Esophagus squamous epithelium (tissue), 4 donors: ENCODE data around the gene ZNF346.

Experiments used
- POLR2A ChIP-seq, 4 donors: fragments of 450-650 bp; IDR thresholded peaks; one replicate each; pipeline ENCODE4 v1.6.1; 2017; ENCODE audit warnings: antibody characterized with exemption in 4 of 4, mild to moderate bottlenecking in 4 of 4, moderate library complexity in 3 of 4
- TF ChIP-seq, protein P1 (sequence below), 6 experiments: fragments of 450-650 bp in 4 of 6; fragments of 200-600 bp in 2 of 6; sonication (generic) in 2 of 6; IDR thresholded peaks; one replicate each; pipeline ENCODE4 v1.5.1; 2016 to 2019; ENCODE audit warnings: antibody characterized with exemption in 6 of 6, mild to moderate bottlenecking in 4 of 6, moderate library complexity in 4 of 6

DNA sequence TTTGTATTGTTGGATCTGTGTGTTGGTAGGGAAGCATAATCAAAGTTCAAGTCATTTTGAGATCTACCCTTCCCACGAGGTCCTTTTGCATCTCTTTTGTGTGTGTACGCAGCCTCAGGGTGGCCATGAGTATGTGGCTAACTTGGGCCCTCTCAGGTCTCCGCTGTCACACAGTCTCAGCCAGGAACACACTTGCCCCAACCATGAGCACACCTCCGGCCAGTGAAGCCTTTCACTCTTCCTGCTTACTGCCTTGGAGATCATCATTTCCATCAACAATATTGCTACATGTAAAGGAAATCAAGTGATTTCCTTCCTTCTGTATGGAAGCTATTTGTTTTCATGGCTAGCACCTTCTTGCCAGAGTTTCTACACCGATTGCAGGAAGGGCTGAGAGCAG is 13.9 kb downstream of the ZNF346 start:
- TF ChIP-seq, protein P1, sequence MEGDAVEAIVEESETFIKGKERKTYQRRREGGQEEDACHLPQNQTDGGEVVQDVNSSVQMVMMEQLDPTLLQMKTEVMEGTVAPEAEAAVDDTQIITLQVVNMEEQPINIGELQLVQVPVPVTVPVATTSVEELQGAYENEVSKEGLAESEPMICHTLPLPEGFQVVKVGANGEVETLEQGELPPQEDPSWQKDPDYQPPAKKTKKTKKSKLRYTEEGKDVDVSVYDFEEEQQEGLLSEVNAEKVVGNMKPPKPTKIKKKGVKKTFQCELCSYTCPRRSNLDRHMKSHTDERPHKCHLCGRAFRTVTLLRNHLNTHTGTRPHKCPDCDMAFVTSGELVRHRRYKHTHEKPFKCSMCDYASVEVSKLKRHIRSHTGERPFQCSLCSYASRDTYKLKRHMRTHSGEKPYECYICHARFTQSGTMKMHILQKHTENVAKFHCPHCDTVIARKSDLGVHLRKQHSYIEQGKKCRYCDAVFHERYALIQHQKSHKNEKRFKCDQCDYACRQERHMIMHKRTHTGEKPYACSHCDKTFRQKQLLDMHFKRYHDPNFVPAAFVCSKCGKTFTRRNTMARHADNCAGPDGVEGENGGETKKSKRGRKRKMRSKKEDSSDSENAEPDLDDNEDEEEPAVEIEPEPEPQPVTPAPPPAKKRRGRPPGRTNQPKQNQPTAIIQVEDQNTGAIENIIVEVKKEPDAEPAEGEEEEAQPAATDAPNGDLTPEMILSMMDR (IDR thresholded peaks at IDR 0.05): no peak
- TF ChIP-seq POLR2A (IDR thresholded peaks at IDR 0.05): no peak
